HG02885 (cell line): ENCODE results near the gene ANXA1.

Source experiments
- ATAC-seq: cut with Tn5 transposase; IDR thresholded peaks from one replicate; pipeline ENCODE4 v1.9.1; 2021; ENCODE audit warnings: mild to moderate bottlenecking; ENCODE audit not compliant: unreplicated experiment, poor library complexity

ANXA1 gene

DNA sequence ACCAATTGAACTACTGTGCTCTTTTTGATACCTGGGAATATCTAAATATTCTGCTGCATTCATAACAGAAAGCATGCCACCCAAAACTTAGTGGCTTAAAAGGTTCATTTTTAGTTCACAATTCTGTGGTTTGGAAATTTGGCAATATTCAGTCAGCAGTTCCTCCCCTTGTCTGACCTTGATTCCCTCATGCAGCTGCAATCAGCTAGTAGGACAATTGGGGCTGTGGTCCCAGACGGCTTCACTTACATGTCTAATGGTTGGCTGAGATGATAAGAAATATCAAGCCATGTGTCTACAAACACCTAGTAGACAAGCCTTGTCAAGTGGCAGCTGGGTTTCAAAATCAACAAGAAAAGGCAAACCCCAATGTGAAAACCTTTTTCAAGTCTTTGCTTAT, 51.3 kb downstream of the ANXA1 start:
- ATAC-seq = no peak

DNA sequence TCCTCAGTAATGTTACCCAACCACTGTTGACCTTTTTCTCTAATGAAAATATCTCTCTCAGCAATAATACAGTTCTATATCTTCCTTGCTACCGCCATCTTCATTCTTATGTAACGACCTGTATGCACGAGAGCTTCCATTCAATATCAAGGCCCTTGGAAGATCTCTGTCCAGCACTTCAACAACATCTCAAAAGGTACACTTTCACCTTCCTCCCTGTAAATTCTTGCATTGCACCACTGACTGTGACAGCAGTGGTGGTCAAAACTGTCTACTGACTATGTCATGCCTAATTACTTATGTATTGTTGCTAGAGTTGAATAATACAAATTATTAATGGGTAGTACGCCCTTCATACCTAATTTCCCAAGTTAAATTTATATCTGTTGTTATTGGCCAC, 53.3 kb downstream of the ANXA1 start:
- no peak for ATAC-seq

DNA sequence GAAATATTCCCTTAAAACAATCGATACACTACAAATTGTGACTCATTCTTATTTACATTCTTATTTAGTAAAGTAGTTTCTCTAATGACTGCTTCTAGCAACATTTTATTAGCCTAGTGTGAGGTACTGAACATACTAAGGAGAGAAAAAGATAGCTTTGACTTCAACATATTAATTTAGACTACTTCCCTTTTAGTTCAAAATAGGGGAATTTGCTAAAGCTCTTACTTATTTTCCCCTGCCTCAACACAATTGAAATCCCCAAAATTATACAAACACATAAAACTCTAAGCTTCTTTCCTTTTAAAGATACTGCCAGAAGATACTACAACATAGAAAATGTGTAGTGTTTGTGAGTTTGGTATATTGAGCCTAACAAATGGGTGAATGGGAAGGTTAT, 55.2 kb downstream of the ANXA1 start:
- ATAC-seq = no peak

DNA sequence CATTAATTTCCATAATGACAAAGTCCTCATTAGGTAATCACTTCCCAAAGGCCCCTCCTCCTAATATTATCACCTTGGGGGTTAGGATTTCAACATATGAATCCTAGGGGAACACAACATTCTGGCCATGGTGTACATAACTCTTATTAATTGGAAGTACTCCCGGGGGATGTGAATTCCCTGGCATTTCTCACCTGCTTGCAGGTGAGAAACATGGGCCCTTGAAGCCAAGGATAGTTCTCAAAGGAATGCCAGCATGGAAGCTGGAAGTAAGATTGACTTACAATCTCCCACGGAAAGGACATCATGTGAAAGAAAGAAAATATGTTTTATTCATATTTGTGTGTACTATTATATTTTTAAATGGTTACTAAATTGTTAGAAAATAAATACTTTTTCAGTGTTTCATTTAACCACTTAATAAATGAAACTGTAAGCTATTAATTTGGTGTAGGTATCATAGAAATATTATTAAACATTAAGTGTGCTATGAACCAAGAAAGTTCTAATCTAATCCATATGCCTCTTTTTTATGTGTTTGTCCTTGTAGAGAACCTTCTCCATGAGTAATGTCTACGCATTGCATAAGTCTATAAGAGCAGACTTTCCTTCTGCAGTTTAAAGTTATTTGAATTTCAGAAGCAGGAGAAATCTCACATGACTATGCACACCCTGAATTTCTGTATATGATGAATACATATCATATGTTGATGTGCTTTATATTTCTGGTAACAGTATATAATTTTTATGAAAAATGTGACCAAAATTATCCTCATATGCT, 59.4 kb downstream of the ANXA1 start:
- ATAC-seq = no peak

DNA sequence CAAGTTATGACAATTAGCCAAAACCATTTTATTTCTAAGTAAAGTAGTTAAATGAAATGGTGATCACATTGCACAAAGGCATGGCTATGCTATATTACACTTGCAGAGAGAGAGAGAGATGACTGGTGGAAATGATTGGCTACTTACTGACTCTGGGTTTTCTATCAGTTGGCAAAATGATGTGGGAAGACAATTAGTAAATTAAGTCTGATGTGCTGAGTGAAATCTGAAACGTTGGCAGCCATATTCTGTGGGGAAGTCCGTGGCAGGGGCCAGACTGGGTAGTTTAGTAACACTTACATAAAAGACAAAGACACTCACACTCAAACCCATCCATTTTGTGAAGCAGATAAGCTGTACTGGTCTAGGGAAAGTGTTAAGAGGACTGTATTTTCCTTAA, 61.6 kb downstream of the ANXA1 start:
- no peak for ATAC-seq

DNA sequence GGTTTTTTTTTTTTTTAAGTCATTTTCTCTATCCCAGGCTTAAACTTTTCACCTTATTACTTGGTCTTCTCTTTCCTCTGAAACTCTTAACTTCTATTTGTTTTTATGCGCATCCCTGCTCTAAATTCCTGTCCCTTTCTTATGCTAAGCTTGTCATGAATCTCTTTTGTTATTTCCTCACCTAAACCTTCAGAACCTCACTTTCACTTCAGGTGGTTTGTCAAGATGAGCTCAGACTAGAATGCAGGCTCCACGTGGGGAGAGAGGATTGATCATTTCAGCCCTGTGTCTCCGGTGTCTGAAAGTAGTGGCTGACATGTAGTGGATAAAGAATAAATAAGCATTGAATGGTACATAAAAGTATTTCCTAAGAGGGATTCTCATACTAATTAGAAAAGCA, 63.6 kb downstream of the ANXA1 start:
- ATAC-seq = no peak

DNA sequence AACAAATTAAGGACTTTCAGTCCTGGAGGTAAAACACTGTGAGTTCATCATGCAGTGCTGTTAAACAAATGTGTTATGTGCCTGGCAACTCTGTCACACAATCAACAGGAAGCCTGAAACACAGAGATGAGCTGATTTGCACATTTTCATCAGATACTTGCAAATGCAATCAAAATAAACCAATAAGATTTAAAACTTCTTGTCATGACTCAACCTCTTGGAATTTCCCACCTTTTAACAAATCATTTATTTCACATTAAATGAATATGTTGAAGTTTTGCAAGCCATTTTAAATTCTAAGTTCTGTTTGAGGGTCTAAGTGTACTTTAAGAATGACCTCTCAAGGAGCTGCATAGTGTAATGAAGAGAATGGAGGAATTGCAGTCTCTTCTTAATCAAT, 64.4 kb downstream of the ANXA1 start:
- ATAC-seq = no peak
